HG03097 (cell line): Measurements from ENCODE around the gene POFUT1.
"Not testable (repeated sequence)": the region's sequence is repeated elsewhere in the genome, so short reads cannot be mapped to it uniquely, and the experiment has no call there.

Experiments
- ATAC-seq: cut with Tn5 transposase; IDR thresholded peaks from one replicate; pipeline ENCODE4 v1.9.1; 2021; ENCODE audit not compliant: unreplicated experiment, low FRiP score

POFUT1 gene

DNA sequence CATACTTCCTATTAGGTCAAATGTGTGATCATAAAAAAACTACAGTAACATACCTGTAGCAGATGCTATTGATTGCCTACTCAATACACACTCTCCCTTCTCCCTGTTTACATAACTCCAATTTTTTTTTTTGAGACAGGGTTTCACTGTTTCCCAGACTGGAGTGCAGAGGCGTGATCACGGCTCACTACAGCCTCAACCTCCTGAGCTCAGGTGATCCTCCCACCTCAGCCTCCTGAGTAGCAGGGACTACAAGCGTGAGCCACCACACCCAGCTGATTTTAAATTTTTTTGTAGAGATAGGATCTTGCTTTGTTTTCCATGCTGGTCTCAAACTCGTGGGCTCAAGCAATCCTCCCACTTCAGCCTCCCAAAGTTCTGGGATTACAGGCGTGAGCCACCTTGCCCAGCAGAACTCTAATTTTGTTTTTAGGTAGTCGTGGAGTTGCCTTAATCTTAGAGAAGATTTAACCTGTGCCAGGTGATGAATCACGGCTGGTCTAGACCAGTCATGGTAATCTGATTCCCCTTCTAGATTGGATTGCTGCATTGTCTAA, 55.8 kb downstream of the POFUT1 start:
- no peak for ATAC-seq

DNA sequence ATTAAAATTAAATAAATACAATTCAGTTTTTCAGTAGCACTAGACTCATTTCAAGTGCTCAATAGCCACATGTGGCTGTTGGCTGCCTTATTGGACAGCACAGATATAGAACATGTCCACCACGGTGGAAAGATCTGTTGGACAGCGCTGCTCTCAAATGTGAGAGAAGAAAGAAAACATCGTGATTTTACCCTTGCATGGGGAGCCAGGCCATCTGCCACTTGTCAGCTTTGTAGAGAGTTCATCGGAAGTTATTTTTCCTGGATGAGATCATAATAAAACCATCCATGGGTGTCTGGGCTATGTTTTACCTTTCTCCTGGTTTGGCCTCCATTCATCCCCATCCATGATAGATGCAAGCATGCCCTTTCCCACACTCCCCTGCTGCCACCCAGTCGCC, 63.9 kb downstream of the POFUT1 start:
- no peak for ATAC-seq

DNA sequence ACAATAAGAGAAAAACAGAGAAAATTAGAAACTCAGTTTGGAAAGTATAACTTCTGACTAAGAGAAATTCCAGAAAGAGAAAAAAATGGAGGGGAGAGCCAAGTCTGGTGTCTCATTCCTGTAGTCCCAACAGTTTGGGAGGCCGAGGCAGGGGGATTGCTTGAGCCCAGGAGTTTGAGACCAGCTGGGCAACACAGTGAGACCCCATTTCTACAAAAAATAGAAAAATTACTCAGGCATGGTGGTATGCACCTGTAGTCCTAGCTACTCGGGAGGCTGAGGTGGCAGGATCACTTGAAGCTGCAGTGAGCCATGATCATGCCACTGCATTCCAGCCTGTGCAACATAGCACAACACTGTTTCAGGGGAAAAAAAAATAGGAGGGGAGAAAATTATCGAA, 66.7 kb downstream of the POFUT1 start:
- no peak for ATAC-seq

DNA sequence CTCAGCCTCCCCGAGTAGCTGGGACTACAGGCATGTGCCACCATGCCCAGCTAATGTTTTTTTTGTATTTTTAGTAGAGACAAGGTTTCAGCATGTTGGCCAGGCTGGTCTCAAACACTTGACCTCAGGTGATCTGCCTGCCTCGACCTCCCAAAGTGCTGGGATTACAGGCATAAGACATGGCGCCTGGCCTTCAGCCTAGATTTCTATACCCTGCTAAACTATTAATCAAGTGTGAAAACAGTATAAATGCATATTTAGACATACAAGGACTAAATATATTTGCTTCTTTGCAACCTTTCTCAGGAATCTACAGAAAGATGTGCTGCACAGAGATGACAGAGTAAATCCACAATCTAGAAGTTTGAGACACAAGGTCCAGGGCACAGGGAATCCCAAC, 67.5 kb downstream of the POFUT1 start:
- not testable (repeated sequence) for ATAC-seq

GRCh38 chr20:32277361-32278198, 69.9 kb downstream of the POFUT1 start, which contains the start of gene KIF3B:
Gene KIF3B, plus strand, starts transcription at chr20:32277651. Its CDS starts 32,127 bp downstream, at chr20:32309778.
- peak; percentile 70 for ATAC-seq

GRCh38 chr20:32278199-32278643, 70.5 kb downstream of the POFUT1 start:
- ATAC-seq, result peak; percentile 30

GRCh38 chr20:32281711-32282110, 74.0 kb downstream of the POFUT1 start:
- no peak for ATAC-seq

DNA sequence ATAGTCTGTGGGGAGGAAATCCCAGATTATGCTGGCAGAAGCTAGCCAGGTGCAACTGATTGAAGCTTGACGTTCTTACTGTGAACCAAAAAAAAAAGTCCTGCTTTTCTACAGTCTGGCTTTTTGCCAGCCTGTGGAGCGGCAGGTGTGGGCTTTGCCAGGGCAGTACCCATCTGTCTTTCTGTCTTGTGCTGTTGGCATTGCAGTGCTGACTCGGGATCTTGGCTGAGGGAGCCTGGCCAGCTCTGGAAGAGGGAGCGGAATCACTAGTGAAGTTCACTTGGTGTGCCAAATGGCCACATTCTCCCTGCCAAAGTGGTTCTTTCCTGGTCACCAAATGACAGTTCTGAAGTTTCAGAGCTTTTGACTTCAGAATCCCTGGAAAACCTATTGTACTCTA, 74.8 kb downstream of the POFUT1 start:
- no peak for ATAC-seq

DNA sequence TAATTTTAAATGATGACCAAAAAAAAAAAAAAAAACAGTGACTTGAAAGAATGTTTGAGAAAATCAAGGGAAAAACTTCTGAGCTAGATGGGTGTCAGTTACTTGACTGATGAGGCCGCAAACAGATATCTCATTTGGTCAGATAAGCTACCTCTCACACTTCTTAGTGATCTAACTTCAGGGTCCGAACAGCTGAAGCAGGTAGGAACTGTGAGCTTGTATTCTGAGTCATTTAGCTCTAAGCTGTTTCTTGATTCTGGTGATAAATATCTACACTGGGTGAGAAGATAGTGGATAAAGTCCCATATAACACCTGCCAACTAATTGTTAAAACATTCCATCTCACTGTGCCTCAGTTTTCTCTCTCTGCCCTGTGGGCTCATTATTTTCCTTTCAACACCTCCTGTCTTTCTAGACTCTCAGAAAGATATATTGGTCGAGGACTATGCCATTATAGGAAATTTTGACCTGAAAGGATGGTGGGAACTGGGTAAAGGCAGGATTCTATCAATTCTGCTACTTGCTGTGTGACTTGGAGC, 77.5 kb downstream of the POFUT1 start:
- peak; percentile 14 for ATAC-seq

- peak; percentile 63 for ATAC-seq
Observed at GRCh38 chr20:32285621-32286371, 78.1 kb downstream of the POFUT1 start.

- no peak for ATAC-seq
Observed at GRCh38 chr20:32287231-32287638, 79.6 kb downstream of the POFUT1 start.
